ENCODE data around the gene CFAP46. TPM values are rescaled to one million over a fixed set of nuclear protein-coding genes. Genes with fewer than 3 reads are reported as not detected.

CFAP46 gene
- total and polyA plus RNA-seq, 9 of the 15 experiments (the other 6 are each of a cell fraction or from before 2014, with no cell fraction given) = not detected

GRCh38 chr10:132811891-132812481 is 130.4 kb downstream of the CFAP46 start:
- intact Hi-C loops (cut with micrococcal nuclease) = no loop called here
- DNase-seq (ENCODE audit: extremely low read depth in 1 of 4, low spot score in 3 of 4) (no peak), ATAC-seq (no peak), FAIRE-seq (no peak)
- ChIA-PET CTCF (ENCODE audit: low intra/inter-chr PET ratio) (no interaction called here), POLR2A (no interaction called here)
- Histone ChIP-seq H3K9ac (ENCODE audit: insufficient read depth in 1 of 2, low read depth in 2 of 2, low read length in 2 of 2) (no peak overlapping the region), H3K36me3 (ENCODE audit: control insufficient read depth, insufficient read depth, low read length) (no peaks in the 10 kb centered on the region), H3K4me1 (replicated peaks in 1 of 2; ENCODE audit: control insufficient read depth in 2 of 2, insufficient read depth in 2 of 2, low read length in 2 of 2) (peaks cover 0 to 10% of the 10 kb centered on the region in 2 experiments; a peak in 1 of 5 replicates), H4K20me1 (replicated peaks; ENCODE audit: control insufficient read depth, insufficient read depth, low read length) (no peaks in the 10 kb centered on the region), H3K4me3 (no peak overlapping the region), H3K27me3 (ENCODE audit: control insufficient read depth in 2 of 2, insufficient read depth in 2 of 2, low read length in 2 of 2) (peaks cover 3 to 35% of the 10 kb centered on the region in 2 experiments; a peak in 3 of 5 replicates), H3K9me1 (ENCODE audit: control insufficient read depth, insufficient read depth, low read length) (no peaks in the 10 kb centered on the region), H2AFZ (ENCODE audit: low read depth, low read length) (no peak overlapping the region), H3K9me3 (replicated peaks; ENCODE audit: control insufficient read depth, insufficient read depth, low read depth, low read length) (no peaks in the 10 kb centered on the region), H3K27ac (ENCODE audit: extremely low read depth, low read depth, low read length) (no peak overlapping the region), H3K4me2 (ENCODE audit: insufficient read depth, low read length) (no peak overlapping the region), H3K79me2 (ENCODE audit: control insufficient read depth, insufficient read depth, low read length) (no peaks in the 10 kb centered on the region)
- TF ChIP-seq CHCHD3 (CRISPR knock-in tag; IDR thresholded peaks at IDR 0.05) (no peak), SAFB (IDR thresholded peaks at IDR 0.05; ENCODE audit: borderline replicate concordance, low read depth, low read length) (no peak), ZNF740 (CRISPR knock-in tag; IDR thresholded peaks at IDR 0.05) (no peak), ZNF740 (tag; IDR thresholded peaks at IDR 0.05) (no peak), ELF1 (tag; IDR thresholded peaks at IDR 0.05) (no peak), ZNF277 (CRISPR knock-in tag; IDR thresholded peaks at IDR 0.05; ENCODE audit: borderline replicate concordance) (no peak), KLF1 (tag; IDR thresholded peaks at IDR 0.05) (no peak), FOXA1 (IDR thresholded peaks at IDR 0.05; ENCODE audit: borderline replicate concordance) (no peak), L3MBTL2 (IDR thresholded peaks at IDR 0.05) (no peak), GABPB1 (CRISPR knock-in tag; IDR thresholded peaks at IDR 0.05) (no peak), MLLT1 (IDR thresholded peaks at IDR 0.05) (no peak), NBN (IDR thresholded peaks at IDR 0.05; ENCODE audit: low read depth) (no peak), ILK (tag; IDR thresholded peaks at IDR 0.05; ENCODE audit: borderline replicate concordance, low read depth) (no peak), GABPB2 (CRISPR knock-in tag; conservative IDR thresholded peaks at IDR 0.05) (no peak)
- BruUV-seq (replicated peaks) = no TSS peak
- in situ Hi-C loops (cut with MboI) = no loop called here
- 0% methylated on average over 3 of the region's 26 CpGs for WGBS (ENCODE audit: insufficient coverage, low coverage, missing lambda C conversion rate)
